Psoas muscle (tissue), 8 donors: ENCODE measurements around the gene COMMD4. TPM values are rescaled to one million over a fixed set of nuclear protein-coding genes. Genes with fewer than 3 reads are reported as not detected.
"Not testable (repeated sequence)": the region's sequence is repeated elsewhere in the genome, so short reads cannot be mapped to it uniquely, and the experiment has no call there.

Experiments used
- ATAC-seq, 4 donors: fragments of 200-7000 bp; cut with Tn5 transposase; one replicate each; pipeline ENCODE4 v1.9.1; 2020; ENCODE audit warnings: moderate library complexity in 3 of 4, mild to moderate bottlenecking in 2 of 4
- DNase-seq, 2 donors: peaks; one replicate each; pipeline ENCODE4 v3.0.0-alpha.2; 2020
- H3K27ac ChIP-seq: fragments of 200-600 bp; one replicate; pipeline ENCODE4 v1.8.0; 2022
- H3K27me3 ChIP-seq, 3 donors: fragments of 200-600 bp in 1 of 3; one replicate each; pipeline versions ENCODE4 v1.6.1 to v1.8.0; 2013 to 2022; ENCODE audit warnings: low read length in 2 of 3, mild to moderate bottlenecking in 2 of 3, moderate library complexity in 1 of 3; ENCODE audit not compliant: insufficient read depth in 3 of 3
- H3K36me3 ChIP-seq, 2 donors: fragments of 200-600 bp in 1 of 2; one replicate each; pipeline versions ENCODE4 v1.6.1 to v1.8.0; 2013 to 2022; ENCODE audit warnings: low read depth in 1 of 2, mild to moderate bottlenecking in 1 of 2, moderate library complexity in 1 of 2; ENCODE audit not compliant: insufficient read depth in 1 of 2
- H3K4me1 ChIP-seq: fragments of 200-600 bp; one replicate; pipeline ENCODE4 v1.8.0; 2022
- H3K4me3 ChIP-seq: fragments of 200-600 bp; one replicate; pipeline ENCODE4 v1.8.0; 2022; ENCODE audit warnings: mild to moderate bottlenecking
- H3K9me3 ChIP-seq: fragments of 200-600 bp; one replicate; pipeline ENCODE4 v1.8.0; 2022
- WGBS, 3 donors: extraction: QIAGEN DNeasy Blood & Tissue Kit; methylation state at CpG; one replicate each; pipeline versions ENCODE4 v1.1.6 to v1.1.7; 2013; 5-methylcytosine and 5-hydroxymethylcytosine counted together
- intact Hi-C, 2 donors: fragments of 100-400 bp; cut with DNase I; formaldehyde crosslinking; loops; one replicate each; pipeline versions ENCODE4 v1.11.0 to v1.14.2; 2022
- long read RNA-seq, 2 donors: library from polyadenylated mRNA; unstranded; transcript quantifications; one replicate each; pipeline ENCODE4 v2.0.0, GENCODE V29; 2021
- polyA plus RNA-seq, 3 donors: library from polyadenylated mRNA; stranded (reverse); fragments of 200-250 nt; gene quantifications; one replicate each; pipeline ENCODE4 v1.2.3, GENCODE V29; 2013
- total RNA-seq, 4 donors: library from RNA; stranded (reverse); fragmentation: NEBNext Ultra II Directional in 2 of 4; extraction: Animal tissue kit (Norgen Biotek cat#: 25700) in 2 of 4; gene quantifications; one replicate each; pipeline versions ENCODE4 v1.2.1 to v1.2.4, GENCODE V29; 2021 to 2023
- TF ChIP-seq, protein P1 (sequence below): fragments of 200-600 bp; IDR thresholded peaks from one replicate; pipeline ENCODE4 v1.8.0; 2022; ENCODE audit warnings: antibody characterized with exemption
- donor health status: healthy with polysubstance abuse.
- donor health status: DM: no; HTN: no; CAD: no; lungs with moderate emphysema.
- donor health status: Bipolar disorder and iron deficiency.
- donor health status: healthy.
- donor health status: DM: yes; HTN: yes; CAD: no.
- donor health status: DM: no; HTN: no; CAD: no.
- donor health status: DM: no; HTN: no; CAD: no.
- donor health status: DM: yes; HTN: yes; CAD: no.

The COMMD4 gene
- total RNA-seq: 10 to 100 TPM; 20.1 to 30.4 (median 22.7) TPM
- polyA plus RNA-seq: 10 to 100 TPM; 22.7 to 30.6 (median 26.0) TPM
- long read RNA-seq, donor 1, transcript COMMD4-201 (8 exons, 1,067 nt): major isoform, 5 of 17 reads
- long read RNA-seq, donor 1, partial matches to known transcripts: 3 of 17 reads
- long read RNA-seq, donor 1, other reads (novel, unspliced or antisense): 7 of 17 reads
- long read RNA-seq, donor 2, transcript COMMD4-201 (8 exons, 1,067 nt): major isoform, 5 of 7 reads
- long read RNA-seq, donor 2, partial matches to known transcripts: 1 of 7 reads
- long read RNA-seq, donor 2, other reads (novel, unspliced or antisense): 1 of 7 reads

DNA sequence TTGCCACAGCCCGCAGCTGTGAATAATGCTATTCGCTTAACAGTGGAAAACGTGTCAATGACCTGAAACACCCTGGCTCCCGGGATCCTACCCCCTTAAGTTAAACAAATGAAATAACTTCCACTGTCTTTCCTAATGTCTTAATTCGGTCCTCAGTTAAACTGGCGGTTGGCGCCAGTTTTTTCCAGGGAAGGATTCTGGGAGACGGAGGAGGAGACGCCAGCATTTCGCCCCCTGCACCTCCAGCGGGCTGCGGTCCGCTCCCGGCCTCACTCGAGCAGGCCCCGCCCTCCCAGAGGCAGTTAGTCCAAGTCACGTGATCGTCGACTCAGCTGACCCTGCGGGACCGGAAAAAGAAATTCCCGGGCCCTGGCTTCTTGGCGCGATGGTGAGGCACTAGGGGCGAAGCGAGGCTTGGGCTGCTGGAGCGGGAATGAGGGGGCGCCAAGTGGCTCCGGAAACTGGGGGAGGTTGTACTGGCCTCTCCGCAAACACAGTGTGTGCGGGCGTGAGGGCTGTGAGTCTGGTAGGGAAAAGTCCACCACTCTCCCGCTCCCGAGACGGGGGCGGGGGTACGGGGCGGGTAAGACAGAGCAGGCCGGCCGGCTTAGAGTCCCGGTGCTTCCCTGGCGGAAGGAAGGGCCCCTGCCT is at the start of gene COMMD4:
COMMD4 (plus strand) TSS at position 359 of the 651 bp plus-strand sequence; CDS start at position 386, 27 bp downstream.
- peaks cover 12% of the 10 kb centered on the region for H3K4me1 ChIP-seq
- peak; percentile 97 to 98 for DNase-seq
- peaks cover 0 to 22% of the 10 kb centered on the region in 2 donors for H3K36me3 ChIP-seq
- 0 to 1% (median 0%) methylated on average over 39 to 42 of the region's 42 CpGs for WGBS, 3 donors
- intact Hi-C loops: no loop called here
- peak within 1 kb of the TSS; percentile 94 for H3K4me3 ChIP-seq
- no peaks in the 10 kb centered on the region for H3K27me3 ChIP-seq
- no peaks in the 10 kb centered on the region for H3K9me3 ChIP-seq
- ATAC-seq: peak; percentile 95 to 98 (median 97)
- peak within 1 kb of the TSS; percentile 76 for H3K27ac ChIP-seq
- TF ChIP-seq, protein P1, sequence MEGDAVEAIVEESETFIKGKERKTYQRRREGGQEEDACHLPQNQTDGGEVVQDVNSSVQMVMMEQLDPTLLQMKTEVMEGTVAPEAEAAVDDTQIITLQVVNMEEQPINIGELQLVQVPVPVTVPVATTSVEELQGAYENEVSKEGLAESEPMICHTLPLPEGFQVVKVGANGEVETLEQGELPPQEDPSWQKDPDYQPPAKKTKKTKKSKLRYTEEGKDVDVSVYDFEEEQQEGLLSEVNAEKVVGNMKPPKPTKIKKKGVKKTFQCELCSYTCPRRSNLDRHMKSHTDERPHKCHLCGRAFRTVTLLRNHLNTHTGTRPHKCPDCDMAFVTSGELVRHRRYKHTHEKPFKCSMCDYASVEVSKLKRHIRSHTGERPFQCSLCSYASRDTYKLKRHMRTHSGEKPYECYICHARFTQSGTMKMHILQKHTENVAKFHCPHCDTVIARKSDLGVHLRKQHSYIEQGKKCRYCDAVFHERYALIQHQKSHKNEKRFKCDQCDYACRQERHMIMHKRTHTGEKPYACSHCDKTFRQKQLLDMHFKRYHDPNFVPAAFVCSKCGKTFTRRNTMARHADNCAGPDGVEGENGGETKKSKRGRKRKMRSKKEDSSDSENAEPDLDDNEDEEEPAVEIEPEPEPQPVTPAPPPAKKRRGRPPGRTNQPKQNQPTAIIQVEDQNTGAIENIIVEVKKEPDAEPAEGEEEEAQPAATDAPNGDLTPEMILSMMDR: no peak

DNA sequence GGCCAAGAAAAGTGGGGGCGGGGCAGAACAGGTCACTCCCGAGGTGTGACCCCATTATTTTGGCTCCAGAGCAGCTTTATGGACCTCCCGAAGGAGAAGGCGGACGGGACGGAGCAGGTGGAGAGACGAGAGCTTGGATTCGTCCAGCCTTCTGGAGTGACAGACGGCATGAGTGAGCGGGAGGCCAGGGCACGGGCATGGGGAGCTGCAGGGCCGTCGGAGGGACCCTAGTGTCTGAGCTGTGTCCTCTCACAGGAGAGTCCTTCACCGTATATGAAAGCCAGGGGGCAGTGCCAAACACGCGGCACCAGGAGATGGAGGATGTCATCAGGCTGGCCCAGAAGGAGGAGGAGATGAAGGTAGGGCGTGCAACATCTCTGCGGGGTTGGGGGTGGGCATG is 42.2 kb upstream of the COMMD4 start:
- H3K36me3 ChIP-seq, ATAC-seq, DNase-seq, H3K27ac ChIP-seq, H3K9me3 ChIP-seq, intact Hi-C loops, H3K4me3 ChIP-seq, H3K27me3 ChIP-seq, H3K4me1 ChIP-seq: not testable (repeated sequence)
- WGBS, 3 donors: 63 to 70% methylated on average over 2 to 6 of the region's 18 CpGs; no CpG with 5 or more reads in 1 of the 3 donors

GRCh38 chr15:75298541-75299310 is 37.1 kb upstream of the COMMD4 start:
- H3K27me3 ChIP-seq, H3K9me3 ChIP-seq, intact Hi-C loops, H3K27ac ChIP-seq, DNase-seq, H3K4me1 ChIP-seq, H3K36me3 ChIP-seq, H3K4me3 ChIP-seq: not testable (repeated sequence)
- peak in 2 of 4 donors; percentile 27 to 54 for ATAC-seq
- 82 to 90% (median 88%) methylated on average over 4 to 6 of the region's 13 CpGs for WGBS, 3 donors

GRCh38 chr15:75299311-75299688 is 36.6 kb upstream of the COMMD4 start:
- DNase-seq: peak; percentile 58 to 73
- H3K4me1 ChIP-seq, H3K4me3 ChIP-seq, intact Hi-C loops, H3K36me3 ChIP-seq, H3K9me3 ChIP-seq, H3K27ac ChIP-seq, H3K27me3 ChIP-seq: not testable (repeated sequence)
- TF ChIP-seq, protein P1: peak; percentile 44
- ATAC-seq: peak in 3 of 4 donors; percentile 64 to 77 (median 76)
- 15 to 24% (median 17%) methylated on average over 5 to 6 of the region's 6 CpGs for WGBS, 3 donors

DNA sequence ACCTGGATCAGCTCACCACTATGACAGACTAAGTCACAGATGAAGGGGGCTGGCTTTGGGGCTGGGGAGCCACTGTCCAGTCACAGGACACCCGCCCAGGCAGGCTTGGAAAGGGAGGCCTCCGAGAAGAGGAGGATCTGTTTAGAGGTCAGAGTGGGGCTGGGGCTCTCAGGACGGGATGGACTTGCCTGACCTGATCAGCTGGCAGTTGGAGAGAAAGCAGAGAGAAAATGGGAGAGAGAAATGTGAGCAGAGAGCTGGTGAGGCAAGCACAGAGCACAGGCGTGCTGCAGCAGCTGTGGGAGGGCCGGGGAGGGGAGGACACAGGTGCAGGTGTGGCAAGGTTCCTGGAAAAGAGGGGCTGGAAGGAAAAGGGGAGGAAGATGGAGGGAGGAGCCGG is 35.8 kb upstream of the COMMD4 start:
- not testable (repeated sequence) for H3K27me3 ChIP-seq, H3K36me3 ChIP-seq, H3K4me1 ChIP-seq, DNase-seq, H3K27ac ChIP-seq, ATAC-seq, H3K9me3 ChIP-seq, H3K4me3 ChIP-seq
- 61 to 66% (median 65%) methylated on average over 4 to 6 of the region's 6 CpGs for WGBS, 3 donors
- intact Hi-C loops: loop anchor here (10.0 kb wide), 2 partner anchors 65 to 275 kb away; partner anchors contain the start of gene PPCDC (in 1 of the 2)
